Activated effector memory CD4-positive, alpha-beta T cell treated with Interleukin-2 at 50 U/mL for 16 hours (primary cell): ENCODE data around the gene CHST5.

ENCODE experiments used
- DNase-seq: peaks from one replicate; pipeline ENCODE4 v3.0.0-alpha.2; 2020

CHST5 gene

GRCh38 chr16:75535901-75536300 is at the start of gene CHST5:
Gene CHST5, minus strand, starts transcription at chr16:75536108. Its CDS starts 5,724 bp downstream, at chr16:75530384.
- DNase-seq, result no peak

- no peak for DNase-seq
Observed at GRCh38 chr16:75584108-75584507, 48.2 kb upstream of the CHST5 start.

GRCh38 chr16:75579281-75579834 is 43.5 kb upstream of the CHST5 start:
- DNase-seq, result no peak

- no peak for DNase-seq
Observed at GRCh38 chr16:75578725-75579124, 42.8 kb upstream of the CHST5 start.

GRCh38 chr16:75578212-75578611 is 42.3 kb upstream of the CHST5 start:
- no peak for DNase-seq

GRCh38 chr16:75576384-75576811 is 40.5 kb upstream of the CHST5 start:
- DNase-seq, result no peak

- no peak for DNase-seq
Observed at GRCh38 chr16:75575958-75576357, 40.0 kb upstream of the CHST5 start.

- no peak for DNase-seq
Observed at GRCh38 chr16:75573955-75574354, 38.0 kb upstream of the CHST5 start.

GRCh38 chr16:75572864-75573542 is 37.1 kb upstream of the CHST5 start:
- DNase-seq, result no peak

- no peak for DNase-seq
Observed at GRCh38 chr16:75570396-75571065, 34.6 kb upstream of the CHST5 start.

- no peak for DNase-seq
Observed at GRCh38 chr16:75567911-75568310, 32.0 kb upstream of the CHST5 start.

GRCh38 chr16:75566758-75567255 is 30.9 kb upstream of the CHST5 start:
- no peak for DNase-seq

- peak; percentile 84 for DNase-seq
Observed at GRCh38 chr16:75566040-75566757, 30.3 kb upstream of the CHST5 start, which contains the start of gene GABARAPL2. Gene GABARAPL2, plus strand, starts transcription at chr16:75566379. Its CDS starts 108 bp downstream, at chr16:75566487.

GRCh38 chr16:75565640-75566039 is 29.7 kb upstream of the CHST5 start:
- DNase-seq, result no peak

GRCh38 chr16:75559564-75560372 is 23.9 kb upstream of the CHST5 start:
- no peak for DNase-seq

GRCh38 chr16:75558846-75559401 is 23.0 kb upstream of the CHST5 start:
- no peak for DNase-seq

- DNase-seq, result no peak
Observed at GRCh38 chr16:75556431-75556950, 20.6 kb upstream of the CHST5 start.

GRCh38 chr16:75555707-75556430 is 20.0 kb upstream of the CHST5 start, which contains the start of gene TMEM231:
Gene TMEM231, minus strand, starts transcription at chr16:75556252. Its CDS starts 43 bp downstream, at chr16:75556209.
- peak; percentile 95 for DNase-seq

- DNase-seq, result no peak
Observed at GRCh38 chr16:75555213-75555706, 19.4 kb upstream of the CHST5 start.

- no peak for DNase-seq
Observed at GRCh38 chr16:75552951-75553350, 17.0 kb upstream of the CHST5 start.

GRCh38 chr16:75550211-75550662 is 14.3 kb upstream of the CHST5 start:
- no peak for DNase-seq
